B cell (primary cell): ENCODE measurements around the gene USH2A.

ENCODE experiments used
- EZH2 ChIP-seq: IDR thresholded peaks from 2 replicates; pipeline ENCODE4 v1.6.1; 2012; ENCODE audit warnings: borderline replicate concordance, low read depth, mild to moderate bottlenecking, moderate library complexity, low read length; ENCODE audit not compliant: insufficient read depth, poor library complexity, severe bottlenecking
- TF ChIP-seq, protein P1 (sequence below): fragments of 200-600 bp; IDR thresholded peaks from one replicate; pipeline ENCODE4 v1.8.0; 2022; ENCODE audit warnings: antibody characterized with exemption, mild to moderate bottlenecking

- TF ChIP-seq, protein P1, sequence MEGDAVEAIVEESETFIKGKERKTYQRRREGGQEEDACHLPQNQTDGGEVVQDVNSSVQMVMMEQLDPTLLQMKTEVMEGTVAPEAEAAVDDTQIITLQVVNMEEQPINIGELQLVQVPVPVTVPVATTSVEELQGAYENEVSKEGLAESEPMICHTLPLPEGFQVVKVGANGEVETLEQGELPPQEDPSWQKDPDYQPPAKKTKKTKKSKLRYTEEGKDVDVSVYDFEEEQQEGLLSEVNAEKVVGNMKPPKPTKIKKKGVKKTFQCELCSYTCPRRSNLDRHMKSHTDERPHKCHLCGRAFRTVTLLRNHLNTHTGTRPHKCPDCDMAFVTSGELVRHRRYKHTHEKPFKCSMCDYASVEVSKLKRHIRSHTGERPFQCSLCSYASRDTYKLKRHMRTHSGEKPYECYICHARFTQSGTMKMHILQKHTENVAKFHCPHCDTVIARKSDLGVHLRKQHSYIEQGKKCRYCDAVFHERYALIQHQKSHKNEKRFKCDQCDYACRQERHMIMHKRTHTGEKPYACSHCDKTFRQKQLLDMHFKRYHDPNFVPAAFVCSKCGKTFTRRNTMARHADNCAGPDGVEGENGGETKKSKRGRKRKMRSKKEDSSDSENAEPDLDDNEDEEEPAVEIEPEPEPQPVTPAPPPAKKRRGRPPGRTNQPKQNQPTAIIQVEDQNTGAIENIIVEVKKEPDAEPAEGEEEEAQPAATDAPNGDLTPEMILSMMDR: no peak
- no peak for TF ChIP-seq EZH2
Measured at GRCh38 chr1:215606036-215606435, 817.2 kb downstream of the USH2A start.
